Coronary artery (tissue), 2 donors: ENCODE measurements around the gene SPATA21.

Source experiments
- DNase-seq: peaks from one replicate; pipeline ENCODE4 v3.0.0-alpha.2; 2017; ENCODE audit warnings: low spot score
- H3K27ac ChIP-seq, 2 donors: fragments of 200-600 bp; sonication (generic); one replicate each; pipeline ENCODE4 v1.5.1; 2016 to 2019
- H3K4me3 ChIP-seq: fragments of 200-600 bp; sonication (generic); 2 replicates; pipeline ENCODE4 v1.5.1; 2016; ENCODE audit warnings: mild to moderate bottlenecking, moderate library complexity
- TF ChIP-seq, protein P1 (sequence below): fragments of 200-600 bp; sonication (generic); IDR thresholded peaks from one replicate; pipeline ENCODE4 v1.5.1; 2019; ENCODE audit warnings: antibody characterized with exemption

Gene SPATA21

DNA sequence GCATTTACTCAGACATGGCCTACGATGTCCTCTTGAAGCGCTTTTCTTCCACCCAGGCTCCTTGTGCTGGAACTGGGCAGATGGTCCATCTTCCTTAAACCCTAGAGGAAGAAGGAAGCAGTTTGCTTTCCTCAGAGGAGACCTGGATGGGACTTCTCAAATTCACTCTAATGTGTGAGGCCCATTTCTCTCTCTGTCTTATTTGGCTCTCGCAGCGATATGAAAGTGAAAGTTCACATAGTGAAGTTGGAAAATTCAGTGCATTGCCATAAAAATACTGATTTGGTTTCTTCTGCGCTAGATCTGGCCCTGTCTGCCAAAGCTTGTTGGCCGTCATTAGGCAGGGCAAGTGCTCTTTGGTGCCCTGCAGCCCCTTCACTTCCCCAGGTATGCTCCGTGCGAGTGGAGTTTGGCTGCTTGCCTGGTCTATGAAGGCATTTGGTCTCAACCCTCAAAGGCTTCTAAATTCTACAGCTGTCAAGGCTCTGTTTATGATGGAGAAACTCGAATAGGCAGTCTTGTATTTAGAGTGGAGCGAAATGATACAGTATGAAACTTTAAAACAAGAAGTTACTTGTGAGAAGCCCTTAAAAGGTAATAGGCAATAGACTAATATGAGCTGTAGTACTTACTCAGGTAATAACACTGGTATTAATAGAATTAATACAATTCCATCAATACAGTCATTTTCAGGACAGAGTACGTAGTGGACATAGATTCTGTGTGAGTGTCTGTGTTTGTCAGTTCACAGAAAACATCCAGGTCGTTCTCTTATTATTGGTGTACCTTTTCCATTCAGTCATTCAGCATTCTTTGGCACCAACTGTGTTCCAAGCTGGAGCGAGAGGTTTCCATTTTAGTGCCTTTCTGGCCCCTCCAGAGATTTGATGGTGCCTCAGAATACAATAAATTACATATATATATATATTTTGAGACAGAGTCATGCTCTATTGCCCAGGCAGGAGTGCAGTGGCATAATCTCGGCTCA, 49.7 kb downstream of the SPATA21 start:
- Histone ChIP-seq H3K4me3 (peak overlapping the region; percentile 63), H3K27ac (peak overlapping the region; percentile 64 to 89)
- TF ChIP-seq, protein P1, sequence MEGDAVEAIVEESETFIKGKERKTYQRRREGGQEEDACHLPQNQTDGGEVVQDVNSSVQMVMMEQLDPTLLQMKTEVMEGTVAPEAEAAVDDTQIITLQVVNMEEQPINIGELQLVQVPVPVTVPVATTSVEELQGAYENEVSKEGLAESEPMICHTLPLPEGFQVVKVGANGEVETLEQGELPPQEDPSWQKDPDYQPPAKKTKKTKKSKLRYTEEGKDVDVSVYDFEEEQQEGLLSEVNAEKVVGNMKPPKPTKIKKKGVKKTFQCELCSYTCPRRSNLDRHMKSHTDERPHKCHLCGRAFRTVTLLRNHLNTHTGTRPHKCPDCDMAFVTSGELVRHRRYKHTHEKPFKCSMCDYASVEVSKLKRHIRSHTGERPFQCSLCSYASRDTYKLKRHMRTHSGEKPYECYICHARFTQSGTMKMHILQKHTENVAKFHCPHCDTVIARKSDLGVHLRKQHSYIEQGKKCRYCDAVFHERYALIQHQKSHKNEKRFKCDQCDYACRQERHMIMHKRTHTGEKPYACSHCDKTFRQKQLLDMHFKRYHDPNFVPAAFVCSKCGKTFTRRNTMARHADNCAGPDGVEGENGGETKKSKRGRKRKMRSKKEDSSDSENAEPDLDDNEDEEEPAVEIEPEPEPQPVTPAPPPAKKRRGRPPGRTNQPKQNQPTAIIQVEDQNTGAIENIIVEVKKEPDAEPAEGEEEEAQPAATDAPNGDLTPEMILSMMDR, result no peak
- DNase-seq, result no peak

DNA sequence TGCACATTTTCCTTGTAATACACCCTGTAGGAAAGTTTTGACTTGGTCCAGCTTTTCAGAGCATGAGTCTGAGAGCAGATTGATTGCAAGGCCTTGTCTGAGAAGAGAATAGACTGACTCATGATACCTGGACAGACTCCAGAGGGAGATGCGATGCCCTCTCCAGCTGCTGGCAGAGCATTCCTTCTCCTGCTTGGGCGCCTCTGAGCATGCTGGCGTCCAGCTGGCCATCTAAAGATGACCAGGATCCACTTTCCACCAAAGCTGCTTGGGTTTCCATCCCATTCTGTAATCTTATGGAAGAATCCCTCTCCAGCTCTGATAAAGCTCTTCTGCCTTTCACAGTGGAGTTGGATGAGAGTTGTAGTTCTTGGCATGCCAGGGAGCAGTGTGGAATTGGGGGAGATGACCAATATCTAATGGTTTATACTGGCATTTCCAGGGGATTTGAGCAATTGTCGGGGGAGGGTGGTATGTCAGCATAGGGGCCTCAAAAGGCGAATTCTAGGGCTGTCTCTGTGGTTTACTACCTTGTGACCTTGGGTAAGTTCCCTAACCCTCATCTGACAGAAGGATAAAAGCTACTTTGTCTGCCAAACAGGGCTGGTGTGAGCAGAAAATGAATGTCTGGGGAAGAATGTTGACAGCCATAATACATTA, 50.6 kb downstream of the SPATA21 start:
- Histone ChIP-seq H3K27ac (peak overlapping the region; percentile 64 to 89), H3K4me3 (peak overlapping the region; percentile 63)
- DNase-seq, result no peak
- TF ChIP-seq, protein P1, result no peak

DNA sequence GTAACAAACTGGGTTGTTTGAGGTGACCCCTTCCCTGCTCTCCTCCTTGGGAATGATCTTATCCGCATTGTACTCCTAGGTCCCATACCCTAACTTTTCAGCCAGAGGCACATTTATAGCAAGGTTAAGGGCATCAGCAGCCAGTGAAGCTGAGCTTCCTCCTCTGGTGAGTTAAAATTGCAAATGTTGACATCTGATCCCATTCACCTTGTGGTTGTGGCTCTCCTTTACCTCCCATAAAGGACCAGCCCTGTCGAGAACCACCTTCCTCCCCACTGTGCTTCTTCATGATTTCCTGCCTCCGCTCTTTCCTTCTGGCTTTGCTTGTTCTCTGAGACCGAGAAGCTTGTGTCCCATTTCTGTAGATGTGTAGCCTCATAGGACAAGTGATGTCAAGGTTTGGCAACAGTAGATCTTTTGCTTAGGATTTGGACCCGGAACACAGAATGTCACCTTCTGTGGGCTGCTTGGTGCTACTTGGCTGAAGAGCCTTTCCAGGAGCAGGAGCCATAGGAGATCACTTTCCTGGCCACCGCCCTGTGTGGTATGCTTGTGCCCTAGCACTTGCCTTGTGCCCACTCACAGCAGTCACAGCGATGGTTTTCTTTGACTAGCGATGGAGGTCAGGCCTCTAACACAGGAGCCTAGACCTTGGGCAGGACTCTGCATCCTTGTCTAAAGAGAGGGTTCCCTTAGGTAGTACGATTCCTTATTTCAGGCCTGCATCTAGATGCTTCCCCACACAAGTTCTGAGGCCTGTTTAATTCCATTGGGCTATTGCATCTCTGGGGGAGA, 51.4 kb downstream of the SPATA21 start:
- no peak for DNase-seq
- TF ChIP-seq, protein P1, result no peak
- Histone ChIP-seq H3K4me3 (peak overlapping the region; percentile 63), H3K27ac (peak overlapping the region; percentile 64 to 89)

DNA sequence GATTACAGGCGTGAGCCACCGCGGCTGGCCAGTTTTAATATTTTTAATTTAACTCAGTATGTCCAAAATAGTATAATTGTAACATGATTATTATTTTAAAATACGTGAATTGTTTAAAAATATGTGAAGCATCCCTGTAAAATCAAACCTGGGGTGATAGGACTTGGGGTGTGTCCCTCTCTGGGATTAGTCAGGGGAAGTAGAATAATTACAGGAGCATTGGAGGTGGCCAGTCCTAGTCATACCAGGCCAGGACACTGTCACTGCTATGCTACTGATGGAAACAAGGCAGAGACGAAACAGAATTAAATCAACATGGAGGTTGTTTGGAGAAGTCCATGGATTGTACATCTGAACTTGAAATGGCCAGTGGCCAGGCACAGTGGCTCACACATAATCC, 53.3 kb downstream of the SPATA21 start:
- TF ChIP-seq, protein P1, result no peak
- H3K27ac ChIP-seq, result no peak overlapping the region

DNA sequence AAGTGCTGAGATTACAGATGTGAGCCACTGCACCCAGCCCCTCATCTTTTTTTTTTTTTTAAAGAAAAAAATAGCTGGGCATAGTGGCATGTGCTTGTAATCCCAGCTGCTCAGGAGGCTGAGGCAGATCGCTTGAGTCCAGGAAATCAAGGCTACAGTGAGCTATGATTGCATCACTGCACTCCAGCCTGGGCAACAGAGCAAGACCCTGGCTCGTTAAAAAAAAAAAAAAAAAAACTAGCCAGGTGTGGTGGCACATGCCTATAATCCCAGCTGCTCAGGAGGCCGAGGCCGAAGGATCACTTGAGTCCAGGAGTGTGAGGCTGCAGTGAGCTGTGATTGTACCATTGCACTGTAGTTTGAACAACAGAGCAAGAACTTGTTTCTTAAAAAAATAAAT, 56.4 kb downstream of the SPATA21 start:
- Histone ChIP-seq H3K4me3 (no peak overlapping the region), H3K27ac (no peak overlapping the region)
- TF ChIP-seq, protein P1, result no peak
- no peak for DNase-seq

More for the DNA sequence above, 53.3 kb downstream of the SPATA21 start:
- no peak overlapping the region for H3K4me3 ChIP-seq
- DNase-seq, result no peak

DNA sequence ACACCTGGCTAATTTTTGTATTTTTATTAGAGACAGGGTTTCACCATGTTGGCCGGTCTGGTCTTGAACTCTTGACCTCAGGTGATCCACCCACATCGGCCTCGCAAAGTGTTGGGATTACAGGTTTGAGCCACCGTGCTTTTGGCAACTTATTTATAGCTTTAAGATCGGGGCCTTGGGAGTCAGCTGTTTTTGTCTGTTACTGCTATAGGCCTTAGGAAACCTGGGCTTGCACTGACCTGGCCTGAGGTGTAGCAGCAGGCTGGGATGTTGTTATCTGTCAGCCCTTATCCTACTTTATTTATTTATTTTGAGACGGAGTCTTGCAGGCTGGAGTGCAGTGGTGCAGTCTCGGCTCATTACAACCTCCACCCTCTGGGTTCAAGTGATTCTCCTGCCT, 58.8 kb downstream of the SPATA21 start:
- H3K4me3 ChIP-seq, result no peak overlapping the region
- DNase-seq, result no peak
- TF ChIP-seq, protein P1, result no peak
- no peak overlapping the region for H3K27ac ChIP-seq
